GM19193 (cell line): ENCODE results near the gene MFSD1.

ENCODE experiments used
- POLR2A ChIP-seq: IDR thresholded peaks from 4 replicates; pipeline ENCODE4 v1.6.1; 2011; ENCODE audit not compliant: insufficient read depth, insufficient read length; ENCODE audit errors: extremely low read depth

Gene MFSD1

DNA sequence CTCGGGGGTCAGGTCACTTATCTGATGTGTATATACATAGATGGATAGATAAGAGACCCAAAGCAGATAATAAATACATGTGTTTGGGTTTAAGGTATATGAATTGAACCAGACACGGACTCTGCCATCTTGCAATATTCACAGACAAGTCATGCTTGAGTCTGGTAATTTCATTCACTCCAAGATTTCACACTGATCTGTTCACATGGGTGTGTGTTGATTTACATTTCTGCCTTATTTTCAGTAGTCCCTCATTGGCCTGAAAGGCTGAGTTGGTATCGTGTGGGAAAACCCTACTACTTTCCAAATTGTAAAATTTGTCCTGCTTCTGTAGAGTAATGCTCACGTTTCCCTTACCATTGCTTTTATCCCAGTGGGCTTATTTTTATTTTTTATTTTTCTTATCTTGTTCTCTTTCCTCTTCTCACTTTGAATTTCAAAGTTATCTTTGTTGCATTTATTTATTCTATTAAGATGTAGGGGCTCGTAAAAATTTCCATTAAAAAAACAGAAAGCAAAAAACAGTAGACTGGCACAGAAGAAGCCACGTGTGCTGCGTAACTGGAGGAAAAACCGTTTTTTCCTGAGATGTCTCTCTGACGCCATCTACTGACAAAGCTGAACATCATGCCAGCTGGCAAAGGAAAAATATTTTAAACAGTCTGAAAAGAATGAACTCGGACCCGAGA lies 10.8 kb upstream of the MFSD1 start:
- no peak for TF ChIP-seq POLR2A

DNA sequence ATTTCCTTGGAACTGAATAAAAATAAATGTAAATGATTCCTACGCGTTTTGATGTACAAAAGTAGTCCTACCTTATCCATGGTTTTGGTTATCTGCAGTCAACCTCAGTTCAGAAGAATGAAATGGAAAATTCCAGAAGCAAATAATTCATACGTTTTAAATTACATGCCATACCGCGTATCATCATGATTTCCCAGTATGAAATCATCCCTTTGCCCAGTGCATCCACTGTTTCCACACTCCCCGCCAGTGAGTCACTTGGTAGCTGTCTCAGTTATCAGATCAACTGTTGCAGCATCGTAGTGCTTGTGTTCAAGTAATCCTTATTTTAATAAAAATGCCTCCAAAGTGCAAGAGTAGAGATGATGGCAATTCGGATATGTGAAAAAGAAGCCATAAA lies 9.1 kb upstream of the MFSD1 start:
- no peak for TF ChIP-seq POLR2A

DNA sequence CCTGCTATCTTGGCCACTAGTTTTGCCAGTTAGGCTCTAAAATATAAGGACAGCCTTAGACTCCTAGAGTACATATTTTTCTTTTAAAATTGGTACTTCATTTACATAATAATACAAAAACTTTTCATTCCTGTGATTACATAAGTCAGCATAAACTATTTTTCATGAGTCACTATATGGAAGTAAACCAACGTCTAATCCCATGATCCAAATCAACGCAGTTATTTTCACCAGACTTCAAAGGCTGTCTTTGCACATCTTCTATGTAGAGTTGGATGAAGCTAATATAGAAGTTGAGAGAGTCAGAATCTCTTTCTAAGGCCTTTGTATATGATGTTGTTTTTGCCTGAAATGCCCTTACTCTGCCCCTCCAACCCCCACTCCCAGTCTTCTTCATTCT lies 7.6 kb upstream of the MFSD1 start:
- no peak for TF ChIP-seq POLR2A

DNA sequence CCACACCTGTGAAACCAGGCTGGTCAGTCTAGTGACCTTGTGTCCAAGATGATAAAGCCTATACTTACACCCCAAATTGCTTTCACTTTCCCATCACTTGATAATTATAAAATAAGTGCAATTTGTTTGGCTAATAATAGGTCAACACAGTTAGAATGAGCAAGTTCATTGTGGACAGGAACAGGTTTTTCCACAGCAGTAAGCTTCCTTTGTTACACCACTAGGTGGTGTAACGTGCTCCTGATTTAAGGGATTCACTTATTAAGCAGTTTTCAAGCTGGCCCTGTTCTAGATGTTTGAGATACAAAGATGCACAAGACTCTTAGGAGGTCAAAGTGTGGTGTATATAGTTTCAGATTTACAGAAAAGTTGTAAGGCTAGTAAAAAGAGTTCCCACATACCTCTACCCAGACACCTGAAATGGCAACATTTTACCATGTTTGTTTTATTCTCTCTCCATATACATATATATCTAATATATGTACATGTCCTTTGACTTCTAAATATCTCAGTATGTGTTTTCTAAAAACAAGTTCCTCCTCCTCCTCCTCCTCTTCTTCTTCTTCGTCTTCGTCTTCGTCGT lies 6.8 kb upstream of the MFSD1 start:
- TF ChIP-seq POLR2A = no peak

DNA sequence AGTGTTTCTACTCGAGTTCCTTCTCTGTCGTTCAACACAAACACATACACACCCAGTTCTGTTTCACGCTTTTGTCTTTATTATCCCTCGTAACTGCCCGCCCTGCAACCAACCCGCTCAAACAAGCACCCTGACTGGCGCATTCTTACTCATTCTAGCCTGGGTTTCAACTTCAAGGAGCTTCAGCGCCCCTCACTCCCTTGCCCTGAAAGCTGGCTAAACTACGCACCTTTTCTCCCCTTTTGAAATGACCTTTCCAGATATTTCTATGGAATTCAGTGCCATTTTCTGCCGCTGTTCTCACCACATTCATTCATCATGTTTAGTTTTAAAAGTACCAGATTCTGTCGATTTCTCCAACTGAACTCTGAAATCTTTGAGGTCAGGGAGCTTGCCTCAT lies 653 bp upstream of the MFSD1 start:
- TF ChIP-seq POLR2A = no peak

DNA sequence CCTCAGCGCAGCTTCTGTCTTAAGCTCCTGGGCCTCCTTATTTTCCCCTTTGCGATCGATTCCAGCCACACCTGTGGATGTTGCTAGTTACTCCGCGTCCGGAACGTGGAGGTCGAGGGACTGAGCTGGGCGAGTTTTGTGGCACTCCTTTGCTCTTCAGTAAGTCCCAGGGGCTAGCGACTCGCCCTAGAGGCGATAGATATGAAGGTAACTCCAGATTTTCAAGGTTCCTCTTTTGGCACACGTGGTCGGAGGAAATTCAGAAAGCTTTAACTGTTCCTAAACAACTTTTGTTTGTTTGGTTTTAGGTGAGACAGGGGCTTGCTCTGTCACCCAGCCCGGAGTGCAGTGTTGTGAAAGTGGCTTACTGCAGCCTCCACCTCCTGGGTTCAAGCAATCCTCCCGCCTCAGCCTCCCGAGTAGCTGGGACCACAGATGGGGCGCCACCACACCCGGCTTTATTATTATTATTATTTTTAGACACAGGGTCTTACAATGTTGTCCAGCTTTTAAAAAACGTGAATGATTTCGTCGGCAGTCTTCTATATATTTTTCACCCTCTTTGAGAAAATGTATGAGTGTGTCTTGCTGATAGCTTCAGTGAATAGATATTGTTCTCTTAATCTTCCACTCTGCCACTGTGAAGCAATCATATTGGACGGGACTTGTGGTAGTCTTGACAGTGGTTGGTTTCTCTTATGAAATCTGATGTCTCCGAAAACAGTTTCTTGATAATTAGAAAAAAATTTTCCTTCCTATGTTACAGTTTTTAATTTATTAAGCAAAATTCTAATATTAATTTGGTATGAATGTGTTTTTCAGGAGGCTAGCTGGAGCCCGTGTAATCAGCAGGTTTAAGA lies 785 bp downstream of the MFSD1 start:
- TF ChIP-seq POLR2A = no peak

DNA sequence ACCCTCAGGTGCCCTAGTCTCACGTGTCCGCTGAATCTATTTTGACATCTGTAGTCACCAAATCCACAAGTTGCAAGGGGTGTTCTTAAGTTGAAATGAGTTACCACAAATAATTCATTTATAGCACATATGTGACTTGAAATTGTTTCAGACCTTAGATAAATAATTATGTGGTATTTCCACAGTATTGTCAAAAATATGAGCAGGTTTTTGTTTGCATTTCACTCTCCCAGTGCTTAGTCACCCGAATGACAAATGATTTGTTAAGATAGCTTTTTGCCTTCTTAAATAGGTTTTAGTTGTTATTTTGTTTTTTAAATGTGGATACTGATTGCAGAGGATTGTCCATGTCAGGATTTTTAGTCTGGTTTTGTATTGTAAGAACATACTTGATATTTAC lies 2.6 kb downstream of the MFSD1 start:
- no peak for TF ChIP-seq POLR2A

DNA sequence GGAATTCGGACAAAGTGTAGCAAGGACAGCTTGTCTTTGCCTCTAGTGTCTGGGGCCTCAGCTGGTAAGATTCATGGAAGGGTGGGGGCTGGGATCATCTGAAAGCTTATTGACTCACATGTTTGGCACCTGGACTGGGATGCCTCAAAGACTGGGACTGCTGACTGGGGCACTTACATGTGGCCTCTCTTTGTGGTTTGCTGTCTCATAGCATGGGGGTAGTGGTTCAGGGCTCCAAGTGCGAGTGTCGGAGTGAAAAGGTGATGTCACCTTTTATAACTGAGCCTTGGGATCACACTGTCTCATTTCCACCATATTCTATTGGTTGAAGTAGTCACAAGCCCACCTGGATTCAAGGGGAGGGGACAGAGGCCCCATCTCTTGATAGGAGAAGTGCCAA lies 6.8 kb downstream of the MFSD1 start:
- no peak for TF ChIP-seq POLR2A

DNA sequence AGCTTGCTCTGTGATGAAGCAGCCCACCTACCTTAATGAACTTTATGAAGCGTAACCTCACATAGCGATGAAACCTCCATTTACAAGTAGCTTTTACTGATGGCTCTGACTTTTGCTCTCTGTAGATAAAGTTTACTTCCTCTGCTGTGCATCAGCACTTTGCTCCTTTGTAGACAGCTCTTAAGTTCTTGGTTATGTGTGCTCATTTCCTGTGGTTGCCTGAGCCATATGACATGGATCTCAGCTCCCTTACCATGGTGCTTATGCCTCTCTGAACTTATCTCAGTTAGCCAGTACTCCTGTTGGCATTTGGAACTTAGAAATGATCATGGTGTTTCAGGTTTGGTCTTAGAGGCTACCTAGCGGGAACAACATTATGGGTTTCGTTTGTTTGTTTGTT lies 7.8 kb downstream of the MFSD1 start:
- TF ChIP-seq POLR2A = no peak

DNA sequence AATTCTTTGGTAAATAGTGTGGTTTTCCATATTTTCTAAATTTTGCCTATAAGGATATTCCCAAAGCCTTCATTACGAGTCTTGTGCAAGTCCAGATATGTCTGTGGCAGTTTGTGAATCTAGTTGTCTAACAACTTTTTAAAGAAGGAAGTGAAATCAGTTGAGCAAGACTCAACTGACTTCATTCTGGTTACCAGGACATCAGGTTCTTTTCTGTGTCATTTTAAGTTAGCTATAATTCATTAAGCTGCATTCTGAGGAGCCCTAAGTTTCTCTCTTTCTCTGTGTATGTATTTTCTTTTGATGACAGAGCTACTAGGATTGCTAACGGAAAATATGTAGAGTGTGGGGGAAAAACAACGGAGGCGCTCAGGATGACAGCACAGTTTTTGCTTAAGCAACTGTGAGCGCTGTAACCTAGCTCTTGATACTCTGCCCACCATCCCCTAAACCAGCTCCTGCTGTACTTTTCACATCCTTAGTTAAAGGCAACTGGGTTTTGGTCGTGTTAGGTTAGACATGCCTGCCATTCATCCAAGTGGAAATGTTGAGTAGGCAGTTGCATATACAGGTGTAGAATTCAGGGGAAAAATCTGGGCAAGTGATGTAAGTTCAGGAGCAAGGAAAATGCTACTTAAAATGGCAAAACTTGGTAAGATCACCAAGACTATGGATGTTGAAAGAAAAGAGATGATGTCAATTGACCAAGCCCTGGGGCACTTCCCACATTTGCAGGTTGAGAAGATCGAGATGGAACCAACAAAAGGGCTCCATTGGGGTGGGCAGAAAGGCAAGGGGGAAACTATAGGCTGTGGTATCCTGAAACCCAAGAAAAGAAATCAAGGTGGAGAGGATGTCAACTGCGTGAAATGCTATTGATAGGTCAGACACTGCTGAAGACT lies 9.2 kb downstream of the MFSD1 start:
- no peak for TF ChIP-seq POLR2A

DNA sequence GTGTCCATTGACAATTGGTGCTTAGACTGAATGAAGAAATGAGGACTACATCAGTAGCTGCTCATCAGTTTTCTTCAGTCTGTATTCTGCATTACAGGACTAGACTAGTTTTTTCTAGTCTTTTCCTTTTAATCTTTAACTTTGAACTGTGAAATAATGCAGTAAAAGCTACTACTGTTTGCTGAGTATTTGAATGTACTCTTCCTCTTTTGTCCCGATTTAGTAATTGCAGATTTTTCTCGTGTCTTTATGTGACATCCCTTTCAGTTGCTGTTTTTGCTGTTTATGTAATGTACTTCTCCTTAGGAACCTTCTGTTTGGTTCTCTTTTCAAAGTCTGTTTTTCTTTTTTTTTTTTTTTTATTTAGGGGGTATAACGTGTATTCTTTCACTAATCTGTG lies 17.4 kb downstream of the MFSD1 start:
- TF ChIP-seq POLR2A = no peak

DNA sequence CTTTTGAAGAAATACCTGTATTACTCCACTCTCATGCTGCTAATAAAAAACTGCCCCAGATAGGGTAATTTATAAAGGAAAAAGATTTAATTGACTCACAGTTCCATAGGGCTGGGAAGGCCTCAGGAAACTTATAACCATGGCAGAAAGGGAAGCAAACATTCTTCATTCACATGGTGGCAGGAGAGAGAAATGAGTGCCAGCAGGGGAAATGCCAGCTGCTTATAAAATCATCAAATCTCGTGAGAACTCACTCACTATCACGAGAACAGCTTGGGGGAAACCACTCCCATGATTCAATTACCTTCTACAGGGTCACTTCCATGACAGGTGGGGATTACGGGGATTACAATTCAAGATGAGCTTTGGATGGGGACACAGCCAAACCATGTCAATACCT lies 18.7 kb downstream of the MFSD1 start:
- TF ChIP-seq POLR2A = no peak

DNA sequence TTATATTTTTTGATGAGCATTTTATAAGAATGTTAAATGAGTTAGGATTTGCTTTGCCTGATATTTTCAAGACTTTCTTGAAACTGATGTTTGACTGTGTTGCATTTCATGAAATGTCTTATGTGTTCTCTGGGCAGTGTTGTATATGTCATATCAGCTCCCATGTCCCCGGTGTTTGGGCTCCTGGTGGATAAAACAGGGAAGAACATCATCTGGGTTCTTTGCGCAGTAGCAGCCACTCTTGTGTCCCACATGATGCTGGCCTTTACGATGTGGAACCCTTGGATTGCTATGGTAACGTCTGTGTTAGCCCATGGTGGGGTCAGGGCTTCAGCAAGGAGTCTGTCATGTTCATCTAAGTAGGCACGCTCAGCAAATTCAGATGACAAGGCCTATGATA lies 20.0 kb downstream of the MFSD1 start:
- no peak for TF ChIP-seq POLR2A

DNA sequence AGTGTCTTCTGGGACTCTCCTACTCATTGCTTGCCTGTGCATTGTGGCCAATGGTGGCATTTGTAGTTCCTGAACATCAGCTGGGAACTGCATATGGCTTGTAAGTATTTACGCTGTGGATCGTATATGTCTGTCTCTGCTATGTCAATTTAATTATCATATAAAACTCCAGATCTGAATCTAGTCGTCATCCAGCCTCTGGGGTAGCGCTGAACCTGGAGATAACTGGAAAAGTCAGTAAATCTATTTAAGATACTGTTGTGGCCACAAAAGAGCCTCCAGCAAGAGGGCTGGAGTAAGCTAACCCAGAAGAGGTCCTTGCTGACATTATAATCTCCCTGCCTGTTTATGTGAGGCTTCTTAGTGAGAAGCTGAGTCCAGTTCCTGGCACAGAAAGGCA lies 21.6 kb downstream of the MFSD1 start:
- TF ChIP-seq POLR2A = no peak

DNA sequence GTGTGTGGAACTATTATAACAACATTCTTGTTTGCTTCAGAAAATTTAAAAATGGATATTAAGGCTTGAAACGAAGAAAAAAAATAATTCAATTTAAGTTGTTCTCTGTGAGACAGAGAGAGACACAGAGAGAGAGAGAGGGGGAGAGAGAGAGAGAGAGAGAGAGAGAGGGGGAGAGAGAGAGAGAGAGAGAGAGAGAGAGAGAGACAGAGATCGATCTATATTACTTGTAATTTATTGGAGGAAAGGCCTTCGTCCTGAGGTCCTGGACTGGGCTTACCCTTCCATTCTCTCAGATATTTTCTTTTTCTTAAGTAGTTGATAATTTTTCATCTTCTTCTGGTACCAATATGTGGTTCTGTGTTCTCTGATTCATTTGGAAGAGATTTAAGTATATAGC lies 25.9 kb downstream of the MFSD1 start:
- TF ChIP-seq POLR2A = no peak
